ENCODE measurements around the gene KCNH8. TPM values are rescaled to one million over a fixed set of nuclear protein-coding genes. Genes with fewer than 3 reads are reported as not detected.

The KCNH8 gene
- total RNA-seq, 2 experiments from 2014 or later, result not detected

GRCh38 chr3:19473971-19474580, 325.8 kb downstream of the KCNH8 start:
- Mint-ChIP-seq H3K4me3 (no peak overlapping the region), H3K27ac (no peak overlapping the region), H3K27me3 (no peaks in the 10 kb centered on the region), H3K4me1 (ENCODE audit: low read depth) (no peaks in the 10 kb centered on the region), H3K36me3 (no peaks in the 10 kb centered on the region), H3K9me3 (peaks cover 4% of the 10 kb centered on the region)
- intact Hi-C loops (cut with micrococcal nuclease), result no loop called here
- no peak for DNase-seq
- ChIA-PET POLR2A (no interaction called here), CTCF (no interaction called here)

- ChIA-PET POLR2A (no interaction called here), CTCF (no interaction called here)
- intact Hi-C loops (cut with micrococcal nuclease), result no loop called here
- Mint-ChIP-seq H3K27me3 (no peaks in the 10 kb centered on the region), H3K4me3 (no peak overlapping the region), H3K4me1 (ENCODE audit: low read depth) (no peaks in the 10 kb centered on the region), H3K9me3 (peaks cover 4% of the 10 kb centered on the region), H3K27ac (no peak overlapping the region), H3K36me3 (no peaks in the 10 kb centered on the region)
- no peak for DNase-seq
Measured at GRCh38 chr3:19476281-19476680, 328.0 kb downstream of the KCNH8 start.

GRCh38 chr3:19485267-19485666, 337.0 kb downstream of the KCNH8 start:
- Mint-ChIP-seq H3K27ac (no peak overlapping the region), H3K4me3 (no peak overlapping the region), H3K27me3 (no peaks in the 10 kb centered on the region), H3K36me3 (no peaks in the 10 kb centered on the region), H3K4me1 (ENCODE audit: low read depth) (no peaks in the 10 kb centered on the region), H3K9me3 (no peaks in the 10 kb centered on the region)
- intact Hi-C loops (cut with micrococcal nuclease), result no loop called here
- POLR2A ChIA-PET, result no interaction called here
- CTCF ChIA-PET, result no interaction called here
- no peak for DNase-seq

- CTCF ChIA-PET, result no interaction called here
- POLR2A ChIA-PET, result no interaction called here
- intact Hi-C loops (cut with micrococcal nuclease), result no loop called here
- Mint-ChIP-seq H3K27me3 (no peaks in the 10 kb centered on the region), H3K4me3 (no peak overlapping the region), H3K9me3 (no peaks in the 10 kb centered on the region), H3K36me3 (no peaks in the 10 kb centered on the region), H3K27ac (no peak overlapping the region), H3K4me1 (ENCODE audit: low read depth) (no peaks in the 10 kb centered on the region)
- no peak for DNase-seq
Measured at GRCh38 chr3:19487386-19487785, 339.1 kb downstream of the KCNH8 start.

GRCh38 chr3:19488939-19489338, 340.6 kb downstream of the KCNH8 start:
- no peaks in the 10 kb centered on the region for H3K4me1 Mint-ChIP-seq (ENCODE audit: low read depth)
- H3K27ac Mint-ChIP-seq, result no peak overlapping the region
- H3K9me3 Mint-ChIP-seq, result no peaks in the 10 kb centered on the region
- no peaks in the 10 kb centered on the region for H3K27me3 Mint-ChIP-seq
- DNase-seq, result no peak
- intact Hi-C loops (cut with micrococcal nuclease), result no loop called here
- H3K4me3 Mint-ChIP-seq, result no peak overlapping the region
- CTCF ChIA-PET, result no interaction called here
- no peaks in the 10 kb centered on the region for H3K36me3 Mint-ChIP-seq
- POLR2A ChIA-PET, result no interaction called here

GRCh38 chr3:19489936-19490335, 341.6 kb downstream of the KCNH8 start:
- H3K36me3 Mint-ChIP-seq, result no peaks in the 10 kb centered on the region
- ChIA-PET POLR2A (no interaction called here), CTCF (no interaction called here)
- no peaks in the 10 kb centered on the region for H3K4me1 Mint-ChIP-seq (ENCODE audit: low read depth)
- no peak for DNase-seq
- H3K27ac Mint-ChIP-seq, result no peak overlapping the region
- H3K27me3 Mint-ChIP-seq, result no peaks in the 10 kb centered on the region
- H3K4me3 Mint-ChIP-seq, result no peak overlapping the region
- H3K9me3 Mint-ChIP-seq, result no peaks in the 10 kb centered on the region
- intact Hi-C loops (cut with micrococcal nuclease), result no loop called here

- Mint-ChIP-seq H3K36me3 (no peaks in the 10 kb centered on the region), H3K4me1 (ENCODE audit: low read depth) (no peaks in the 10 kb centered on the region), H3K27ac (no peak overlapping the region), H3K27me3 (no peaks in the 10 kb centered on the region), H3K9me3 (no peaks in the 10 kb centered on the region), H3K4me3 (no peak overlapping the region)
- POLR2A ChIA-PET, result no interaction called here
- CTCF ChIA-PET, result no interaction called here
- DNase-seq, result no peak
- intact Hi-C loops (cut with micrococcal nuclease), result no loop called here
Measured at GRCh38 chr3:19506171-19506570, 357.9 kb downstream of the KCNH8 start.

- H3K36me3 Mint-ChIP-seq, result no peaks in the 10 kb centered on the region
- H3K4me3 Mint-ChIP-seq, result no peak overlapping the region
- no peak overlapping the region for H3K27ac Mint-ChIP-seq
- intact Hi-C loops (cut with micrococcal nuclease), result no loop called here
- H3K9me3 Mint-ChIP-seq, result no peaks in the 10 kb centered on the region
- ChIA-PET CTCF (no interaction called here), POLR2A (interaction anchor here (0.6 kb wide), 1 partner anchor 26 kb away, joined by 3 read pairs; no protein-coding TSS in a partner anchor)
- H3K27me3 Mint-ChIP-seq, result no peaks in the 10 kb centered on the region
- no peaks in the 10 kb centered on the region for H3K4me1 Mint-ChIP-seq (ENCODE audit: low read depth)
- DNase-seq, result no peak
Measured at GRCh38 chr3:19522305-19522704, 374.0 kb downstream of the KCNH8 start.

GRCh38 chr3:19526071-19526470, 377.8 kb downstream of the KCNH8 start:
- Mint-ChIP-seq H3K9me3 (no peaks in the 10 kb centered on the region), H3K4me1 (ENCODE audit: low read depth) (no peaks in the 10 kb centered on the region), H3K36me3 (no peaks in the 10 kb centered on the region), H3K4me3 (no peak overlapping the region), H3K27ac (no peak overlapping the region), H3K27me3 (no peaks in the 10 kb centered on the region)
- CTCF ChIA-PET, result no interaction called here
- intact Hi-C loops (cut with micrococcal nuclease), result no loop called here
- POLR2A ChIA-PET, result no interaction called here
- DNase-seq, result no peak

GRCh38 chr3:19527746-19528145, 379.4 kb downstream of the KCNH8 start:
- CTCF ChIA-PET, result no interaction called here
- POLR2A ChIA-PET, result no interaction called here
- H3K27ac Mint-ChIP-seq, result no peak overlapping the region
- no peaks in the 10 kb centered on the region for H3K36me3 Mint-ChIP-seq
- no peak for DNase-seq
- H3K27me3 Mint-ChIP-seq, result no peaks in the 10 kb centered on the region
- H3K4me3 Mint-ChIP-seq, result no peak overlapping the region
- H3K9me3 Mint-ChIP-seq, result no peaks in the 10 kb centered on the region
- no peaks in the 10 kb centered on the region for H3K4me1 Mint-ChIP-seq (ENCODE audit: low read depth)
- intact Hi-C loops (cut with micrococcal nuclease), result no loop called here

- POLR2A ChIA-PET, result no interaction called here
- CTCF ChIA-PET, result no interaction called here
- Mint-ChIP-seq H3K4me1 (ENCODE audit: low read depth) (no peaks in the 10 kb centered on the region), H3K36me3 (no peaks in the 10 kb centered on the region), H3K27me3 (no peaks in the 10 kb centered on the region), H3K27ac (no peak overlapping the region), H3K4me3 (no peak overlapping the region), H3K9me3 (no peaks in the 10 kb centered on the region)
- no peak for DNase-seq
- intact Hi-C loops (cut with micrococcal nuclease), result no loop called here
Measured at GRCh38 chr3:19531426-19531825, 383.1 kb downstream of the KCNH8 start.

GRCh38 chr3:19539518-19540392, 391.4 kb downstream of the KCNH8 start:
- Mint-ChIP-seq H3K4me3 (no peak overlapping the region), H3K27me3 (no peaks in the 10 kb centered on the region), H3K36me3 (no peaks in the 10 kb centered on the region), H3K9me3 (no peaks in the 10 kb centered on the region), H3K27ac (no peak overlapping the region), H3K4me1 (ENCODE audit: low read depth) (no peaks in the 10 kb centered on the region)
- ChIA-PET POLR2A (no interaction called here), CTCF (no interaction called here)
- intact Hi-C loops (cut with micrococcal nuclease), result no loop called here
- no peak for DNase-seq

GRCh38 chr3:19540464-19540863, 392.2 kb downstream of the KCNH8 start:
- Mint-ChIP-seq H3K36me3 (no peaks in the 10 kb centered on the region), H3K27me3 (no peaks in the 10 kb centered on the region), H3K27ac (no peak overlapping the region), H3K4me3 (no peak overlapping the region), H3K4me1 (ENCODE audit: low read depth) (no peaks in the 10 kb centered on the region), H3K9me3 (no peaks in the 10 kb centered on the region)
- no peak for DNase-seq
- ChIA-PET CTCF (no interaction called here), POLR2A (no interaction called here)
- intact Hi-C loops (cut with micrococcal nuclease), result no loop called here

Data from activated CD4-positive, alpha-beta memory T cell treated with anti-CD3 and anti-CD28 coated beads for 36 hours (primary cell).